Liver (tissue), 9 donors: Measurements from ENCODE around the gene NRF1. TPM values are rescaled to one million over a fixed set of nuclear protein-coding genes. Genes with fewer than 3 reads are reported as not detected.

Experiments
- DNase-seq: peaks from one replicate; pipeline ENCODE4 v3.0.0-alpha.2; 2017; ENCODE audit warnings: low spot score
- H3K27ac ChIP-seq, 2 donors: one replicate each; pipeline ENCODE4 v1.7.0; 2013; ENCODE audit warnings: inconsistent platforms in 2 of 2, low read length in 2 of 2, control low read depth in 1 of 2, low read depth in 1 of 2, mild to moderate bottlenecking in 1 of 2
- H3K27me3 ChIP-seq, 4 donors: one replicate each; pipeline versions ENCODE4 v1.6.1 to v1.7.0; 2013; ENCODE audit warnings: low read length in 3 of 4, inconsistent platforms in 1 of 4, mild to moderate bottlenecking in 1 of 4, moderate library complexity in 1 of 4; ENCODE audit not compliant: control insufficient read depth in 4 of 4, insufficient read depth in 4 of 4
- H3K36me3 ChIP-seq, 4 donors: one replicate each; pipeline versions ENCODE4 v1.6.1 to v1.7.0; 2013; ENCODE audit warnings: low read length in 3 of 4, mild to moderate bottlenecking in 3 of 4, low read depth in 1 of 4, moderate library complexity in 1 of 4; ENCODE audit not compliant: control insufficient read depth in 4 of 4, insufficient read depth in 3 of 4
- H3K4me1 ChIP-seq, 4 donors: one replicate each; pipeline versions ENCODE4 v1.6.1 to v1.7.0; 2013; ENCODE audit warnings: low read length in 3 of 4, mild to moderate bottlenecking in 3 of 4, moderate library complexity in 1 of 4; ENCODE audit not compliant: control insufficient read depth in 4 of 4, insufficient read depth in 4 of 4
- H3K4me3 ChIP-seq, 3 donors: one replicate each; pipeline versions ENCODE4 v1.6.1 to v1.7.0; 2013; ENCODE audit warnings: low read length in 3 of 3, control low read depth in 1 of 3, low read depth in 1 of 3, mild to moderate bottlenecking in 1 of 3
- H3K9ac ChIP-seq, 2 donors: one replicate each; pipeline ENCODE4 v1.7.0; 2013; ENCODE audit warnings: low read length in 2 of 2, mild to moderate bottlenecking in 2 of 2, moderate library complexity in 2 of 2, control low read depth in 1 of 2, low read depth in 1 of 2
- H3K9me3 ChIP-seq, 4 donors: one replicate each; pipeline versions ENCODE4 v1.6.1 to v1.7.0; 2013; ENCODE audit warnings: low read length in 3 of 4; ENCODE audit not compliant: control insufficient read depth in 4 of 4
- CTCF ChIP-seq: fragments of 150-350 bp; IDR thresholded peaks from 2 replicates; pipeline ENCODE4 v1.5.1; 2017; ENCODE audit warnings: improper control_type of control experiment, low read depth, low read length; ENCODE audit not compliant: missing input control
- FOXA1 ChIP-seq: IDR thresholded peaks from 2 replicates; pipeline ENCODE4 v1.6.1; 2016; ENCODE audit warnings: antibody characterized with exemption
- FOXA2 ChIP-seq: IDR thresholded peaks from 2 replicates; pipeline ENCODE4 v1.6.1; 2016; ENCODE audit warnings: antibody characterized with exemption
- JUND ChIP-seq, 2 donors: IDR thresholded peaks; 2 replicates each; pipeline ENCODE4 v1.6.1; 2016; ENCODE audit warnings: antibody characterized with exemption in 2 of 2
- NR2F2 ChIP-seq: IDR thresholded peaks from 2 replicates; pipeline ENCODE4 v1.6.1; 2016; ENCODE audit warnings: antibody characterized with exemption
- RAD21 ChIP-seq, 2 donors: IDR thresholded peaks; 2 replicates each; pipeline ENCODE4 v1.6.1; 2016; ENCODE audit warnings: antibody characterized with exemption in 2 of 2, mild to moderate bottlenecking in 2 of 2
- REST ChIP-seq: IDR thresholded peaks from 2 replicates; pipeline ENCODE4 v1.6.1; 2016; ENCODE audit warnings: antibody characterized with exemption, mild to moderate bottlenecking
- SP1 ChIP-seq: IDR thresholded peaks from 2 replicates; pipeline ENCODE4 v1.6.1; 2018; ENCODE audit warnings: antibody characterized with exemption, mild to moderate bottlenecking
- TAF1 ChIP-seq: conservative IDR thresholded peaks from 2 replicates; pipeline ENCODE4 v1.6.1; 2016; ENCODE audit warnings: antibody characterized with exemption, mild to moderate bottlenecking
- YY1 ChIP-seq: IDR thresholded peaks from 2 replicates; pipeline ENCODE4 v1.6.1; 2016; ENCODE audit warnings: antibody characterized with exemption, mild to moderate bottlenecking
- WGBS: extraction: QIAGEN DNeasy Blood & Tissue Kit; methylation state at CpG from one replicate; pipeline ENCODE4 v1.1.7; 2013; 5-methylcytosine and 5-hydroxymethylcytosine counted together
- polyA plus RNA-seq, 2 donors: library from polyadenylated mRNA; stranded (reverse) in 1 of 2; unstranded in 1 of 2; fragments of 200-250 nt in 1 of 2; fragments of >200 nt in 1 of 2; fragmentation: Nextera tagmentation in 1 of 2; extraction: Ambion mirVana in 1 of 2; gene quantifications; one replicate each; pipeline versions ENCODE4 v1.2.1 to v1.2.3, GENCODE V29; 2013 to 2015
- total RNA-seq, 2 donors: library from RNA; depleted of rRNA; stranded (reverse); fragments of >200 nt; gene quantifications; one replicate each; pipeline ENCODE4 v1.2.3, GENCODE V29; 2014
- TF ChIP-seq, protein P1 (sequence below): IDR thresholded peaks from 2 replicates; pipeline ENCODE4 v1.6.1; 2016; ENCODE audit warnings: antibody characterized with exemption
- TF ChIP-seq, protein P2 (sequence below): IDR thresholded peaks from 2 replicates; pipeline ENCODE4 v1.6.1; 2016; ENCODE audit warnings: antibody characterized with exemption
- donor health status: healthy.
- donor health status: healthy.
- donor health status: healthy.
- donor health status: healthy.
- donor health status: healthy.

Gene NRF1
- total and polyA plus RNA-seq, 4 donors, result 1.3 to 14.8 (median 5.3) TPM

- TF ChIP-seq REST (no peak), RAD21 (IDR thresholded peaks at IDR 0.05) (no peak), TAF1 (no peak), YY1 (no peak)
Observed at GRCh38 chr7:129684777-129685176, 73.3 kb downstream of the NRF1 start (continued).

DNA sequence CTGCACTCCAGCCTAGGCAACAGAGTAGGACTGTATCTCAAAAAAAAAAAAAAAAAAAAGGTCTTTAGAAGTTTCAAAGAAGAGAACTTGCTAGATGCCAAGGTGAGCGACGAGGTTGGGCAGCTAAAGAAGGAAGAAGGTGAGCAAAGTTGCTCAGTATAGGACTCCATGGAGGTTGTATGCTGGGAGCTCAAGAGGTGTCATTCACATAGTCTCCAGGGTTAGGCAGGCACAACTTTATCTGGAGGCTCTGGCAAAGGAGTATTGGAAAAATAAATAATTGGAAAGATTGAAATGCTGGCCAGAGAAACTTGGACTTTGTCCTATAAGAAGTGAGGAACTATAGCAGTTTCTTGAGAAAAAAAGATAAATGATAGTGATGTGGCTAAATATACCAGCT lies 74.5 kb downstream of the NRF1 start:
- no peaks in the 10 kb centered on the region for H3K9me3 ChIP-seq
- TF ChIP-seq JUND (IDR thresholded peaks at IDR 0.05) (no peak), SP1 (no peak), CTCF (no peak), NR2F2 (no peak), REST (no peak), RAD21 (IDR thresholded peaks at IDR 0.05) (no peak), FOXA2 (no peak), YY1 (no peak), FOXA1 (no peak)
- TF ChIP-seq, protein P1, sequence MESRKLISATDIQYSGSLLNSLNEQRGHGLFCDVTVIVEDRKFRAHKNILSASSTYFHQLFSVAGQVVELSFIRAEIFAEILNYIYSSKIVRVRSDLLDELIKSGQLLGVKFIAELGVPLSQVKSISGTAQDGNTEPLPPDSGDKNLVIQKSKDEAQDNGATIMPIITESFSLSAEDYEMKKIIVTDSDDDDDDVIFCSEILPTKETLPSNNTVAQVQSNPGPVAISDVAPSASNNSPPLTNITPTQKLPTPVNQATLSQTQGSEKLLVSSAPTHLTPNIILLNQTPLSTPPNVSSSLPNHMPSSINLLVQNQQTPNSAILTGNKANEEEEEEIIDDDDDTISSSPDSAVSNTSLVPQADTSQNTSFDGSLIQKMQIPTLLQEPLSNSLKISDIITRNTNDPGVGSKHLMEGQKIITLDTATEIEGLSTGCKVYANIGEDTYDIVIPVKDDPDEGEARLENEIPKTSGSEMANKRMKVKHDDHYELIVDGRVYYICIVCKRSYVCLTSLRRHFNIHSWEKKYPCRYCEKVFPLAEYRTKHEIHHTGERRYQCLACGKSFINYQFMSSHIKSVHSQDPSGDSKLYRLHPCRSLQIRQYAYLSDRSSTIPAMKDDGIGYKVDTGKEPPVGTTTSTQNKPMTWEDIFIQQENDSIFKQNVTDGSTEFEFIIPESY, result no peak
- TF ChIP-seq, protein P2, sequence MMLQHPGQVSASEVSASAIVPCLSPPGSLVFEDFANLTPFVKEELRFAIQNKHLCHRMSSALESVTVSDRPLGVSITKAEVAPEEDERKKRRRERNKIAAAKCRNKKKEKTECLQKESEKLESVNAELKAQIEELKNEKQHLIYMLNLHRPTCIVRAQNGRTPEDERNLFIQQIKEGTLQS, result no peak
- no peak overlapping the region for H3K9ac ChIP-seq
- no peak overlapping the region for H3K4me3 ChIP-seq
- H3K36me3 ChIP-seq, result peaks cover 0 to 5% (median 3%) of the 10 kb centered on the region in 4 donors
- H3K4me1 ChIP-seq, result peaks cover 0 to 1% (median 0%) of the 10 kb centered on the region in 4 donors
- H3K27me3 ChIP-seq, result no peaks in the 10 kb centered on the region
- H3K27ac ChIP-seq, result no peak overlapping the region
- no peak for DNase-seq
- WGBS, result 98% methylated on average over 2 of the region's 2 CpGs
